ENCODE measurements around the gene YPEL1.

The YPEL1 gene

DNA sequence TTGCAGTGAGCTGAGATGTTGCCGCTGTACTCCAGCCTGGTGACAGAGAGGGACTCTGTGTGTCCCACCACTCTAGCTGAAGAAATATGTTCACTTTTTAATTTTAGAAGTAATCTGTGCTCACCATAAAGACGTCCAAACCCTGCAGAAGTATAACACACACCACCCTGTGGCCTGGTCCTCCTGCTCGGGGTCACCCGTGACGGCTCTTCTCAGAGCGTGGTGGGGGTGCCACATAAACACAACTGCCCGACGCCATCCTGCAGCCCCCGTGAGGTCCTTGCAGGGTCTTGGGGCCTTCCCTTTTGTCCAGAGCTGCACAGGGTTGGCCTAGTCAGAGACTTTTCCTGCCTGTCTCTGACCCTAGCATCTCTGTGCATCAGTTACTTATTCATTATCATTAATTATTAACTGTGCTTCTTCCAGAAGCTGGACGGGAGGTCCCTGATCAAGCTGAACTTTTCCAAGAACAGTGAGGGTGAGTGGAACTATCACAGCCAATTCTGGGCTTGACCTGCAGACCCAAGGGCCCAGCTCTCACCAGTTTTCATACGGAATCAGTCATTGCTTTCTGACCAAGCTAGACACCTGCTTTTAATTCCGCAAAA, 60.9 kb downstream of the YPEL1 start:
- Histone ChIP-seq H3K4me1 (ENCODE audit: control insufficient read depth, low read depth, low read length) (no peaks in the 10 kb centered on the region), H3K27me3 (ENCODE audit: control insufficient read depth, insufficient read depth, low read length) (no peaks in the 10 kb centered on the region), H3K9me3 (ENCODE audit: control insufficient read depth, low read depth, low read length) (no peaks in the 10 kb centered on the region), H3K36me3 (ENCODE audit: control insufficient read depth, low read depth, low read length) (peaks cover 47% of the 10 kb centered on the region), H3K4me3 (ENCODE audit: low read length) (no peak overlapping the region), H3K27ac (ENCODE audit: low read length) (no peak overlapping the region), H3K9ac (ENCODE audit: low read length) (no peak overlapping the region)

DNA sequence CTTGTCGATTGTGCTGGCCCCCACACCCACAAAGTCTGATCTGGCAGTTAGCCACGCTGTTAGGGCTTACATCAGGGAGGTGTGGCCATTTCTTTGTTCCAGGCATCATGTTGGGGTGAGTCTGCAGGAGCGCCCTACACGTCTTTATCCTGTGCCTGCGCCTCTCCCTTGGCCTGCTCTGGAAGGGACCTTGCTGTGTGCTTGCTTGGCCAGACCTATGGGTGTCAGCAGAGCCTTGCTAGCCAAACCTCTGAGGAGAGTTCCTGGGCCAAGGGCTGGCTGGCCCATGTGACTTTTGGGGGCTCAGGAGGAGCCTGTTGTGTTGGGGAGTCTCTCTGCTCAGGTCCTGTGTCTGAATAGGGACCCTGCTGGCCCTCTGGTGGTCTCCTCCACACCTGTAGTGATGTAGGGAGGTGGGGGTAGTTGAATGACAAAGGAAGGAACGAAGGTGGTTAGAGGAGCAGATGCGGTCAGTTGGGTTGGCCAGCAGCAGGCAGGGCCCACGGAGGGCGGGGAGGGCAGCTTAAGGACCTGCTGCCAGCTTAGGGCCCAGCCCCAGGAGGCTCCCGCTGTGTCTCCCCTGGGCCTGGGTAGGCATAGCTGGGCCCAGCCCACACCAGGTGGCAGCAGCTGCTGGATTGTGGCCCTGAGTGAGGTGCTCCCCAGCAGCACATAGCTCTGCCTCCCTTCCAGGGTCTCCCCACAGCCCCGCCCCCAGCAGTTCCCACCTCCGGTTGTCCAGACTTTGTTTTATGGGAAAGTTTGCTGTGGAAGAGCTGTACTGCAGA, 61.9 kb downstream of the YPEL1 start:
- Histone ChIP-seq H3K27me3 (ENCODE audit: control insufficient read depth, insufficient read depth, low read length) (no peaks in the 10 kb centered on the region), H3K36me3 (ENCODE audit: control insufficient read depth, low read depth, low read length) (peaks cover 47% of the 10 kb centered on the region)

DNA sequence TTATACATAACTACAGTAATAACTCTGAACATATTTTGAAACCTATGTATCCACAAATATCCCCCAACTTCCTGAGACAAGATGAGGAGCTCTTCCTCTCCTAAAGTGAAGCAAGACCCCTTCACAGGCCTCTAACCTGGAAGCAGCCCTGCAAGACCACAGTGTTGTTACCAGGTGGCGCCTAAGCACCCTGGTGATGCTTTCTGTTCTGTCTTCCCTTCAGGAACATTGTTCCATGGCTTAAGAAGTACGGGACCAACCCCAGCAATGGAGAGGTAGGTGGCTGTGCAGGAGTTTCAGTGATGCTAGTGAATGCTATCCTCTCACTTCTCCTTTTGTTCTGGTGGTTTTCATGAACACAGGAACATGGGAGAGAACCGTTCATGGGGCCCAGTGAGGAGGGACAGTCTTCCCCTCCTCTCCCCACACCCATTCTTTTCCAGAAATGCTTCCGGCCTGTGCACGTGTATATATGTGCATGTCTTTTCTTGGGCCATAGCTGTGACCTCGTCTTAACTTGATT, 63.4 kb downstream of the YPEL1 start:
- Histone ChIP-seq H3K4me3 (ENCODE audit: low read length) (no peak overlapping the region), H3K27ac (ENCODE audit: low read length) (no peak overlapping the region), H3K9me3 (ENCODE audit: control insufficient read depth, low read depth, low read length) (no peaks in the 10 kb centered on the region), H3K4me1 (ENCODE audit: control insufficient read depth, low read depth, low read length) (no peaks in the 10 kb centered on the region), H3K27me3 (ENCODE audit: control insufficient read depth, insufficient read depth, low read length) (no peaks in the 10 kb centered on the region), H3K36me3 (ENCODE audit: control insufficient read depth, low read depth, low read length) (peaks cover 47% of the 10 kb centered on the region), H3K9ac (ENCODE audit: low read length) (no peak overlapping the region)

More for the DNA sequence above, 61.9 kb downstream of the YPEL1 start:
- Histone ChIP-seq H3K4me3 (ENCODE audit: low read length) (no peak overlapping the region), H3K27ac (ENCODE audit: low read length) (no peak overlapping the region), H3K9me3 (ENCODE audit: control insufficient read depth, low read depth, low read length) (no peaks in the 10 kb centered on the region), H3K9ac (ENCODE audit: low read length) (no peak overlapping the region), H3K4me1 (ENCODE audit: control insufficient read depth, low read depth, low read length) (no peaks in the 10 kb centered on the region)

DNA sequence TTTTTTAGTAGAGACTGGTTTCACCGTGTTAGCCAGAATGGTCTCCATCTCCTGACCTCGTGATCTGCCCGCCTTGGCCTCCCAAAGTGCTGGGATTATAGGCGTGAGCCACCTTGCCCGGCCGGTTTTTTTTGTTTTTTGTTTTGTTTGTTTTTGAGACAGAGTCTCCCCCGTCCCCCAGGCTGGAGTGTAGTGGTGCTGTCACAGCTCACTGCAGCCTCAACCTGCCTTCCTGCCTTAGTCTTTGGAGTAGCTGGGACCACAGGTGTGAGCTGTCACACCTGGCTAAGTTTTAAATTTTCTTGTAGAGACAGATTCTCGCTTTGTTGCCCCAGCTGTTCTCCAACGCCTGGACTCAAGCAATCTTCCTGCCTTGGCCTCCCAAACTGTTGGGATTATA, 66.6 kb downstream of the YPEL1 start:
- Histone ChIP-seq H3K36me3 (ENCODE audit: control insufficient read depth, low read depth, low read length) (peaks cover 28% of the 10 kb centered on the region), H3K9me3 (ENCODE audit: control insufficient read depth, low read depth, low read length) (no peaks in the 10 kb centered on the region), H3K9ac (ENCODE audit: low read length) (no peak overlapping the region), H3K4me3 (ENCODE audit: low read length) (no peak overlapping the region), H3K4me1 (ENCODE audit: control insufficient read depth, low read depth, low read length) (no peaks in the 10 kb centered on the region), H3K27me3 (ENCODE audit: control insufficient read depth, insufficient read depth, low read length) (no peaks in the 10 kb centered on the region), H3K27ac (ENCODE audit: low read length) (no peak overlapping the region)

DNA sequence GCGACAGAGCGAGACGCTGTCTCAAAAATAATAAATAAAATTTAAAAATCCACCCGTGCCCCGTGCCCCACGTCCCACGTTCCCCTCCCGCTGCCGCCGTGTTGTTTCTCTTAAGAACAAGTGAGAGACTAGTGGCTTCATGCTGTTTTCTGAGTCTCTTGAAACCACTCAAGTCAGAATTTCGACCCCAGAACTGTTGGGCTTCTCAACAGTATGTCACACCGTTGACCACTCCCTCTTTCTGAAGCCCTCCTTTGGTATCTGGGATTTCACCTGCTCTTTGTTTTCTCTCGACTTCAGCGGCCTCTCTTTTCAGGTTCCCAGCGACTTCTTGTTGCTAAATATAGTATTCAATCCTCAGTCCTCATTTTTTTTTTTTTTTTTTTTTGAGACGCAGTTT, 68.8 kb downstream of the YPEL1 start:
- no peaks in the 10 kb centered on the region for H3K4me1 ChIP-seq (ENCODE audit: control insufficient read depth, low read depth, low read length)
- peaks cover 15% of the 10 kb centered on the region for H3K36me3 ChIP-seq (ENCODE audit: control insufficient read depth, low read depth, low read length)
- H3K27me3 ChIP-seq (ENCODE audit: control insufficient read depth, insufficient read depth, low read length), result no peaks in the 10 kb centered on the region
- peak overlapping the region; percentile 58 for H3K9ac ChIP-seq (ENCODE audit: low read length)
- H3K27ac ChIP-seq (ENCODE audit: low read length), result no peak overlapping the region
- H3K4me3 ChIP-seq (ENCODE audit: low read length), result peak overlapping the region; percentile 91
- no peaks in the 10 kb centered on the region for H3K9me3 ChIP-seq (ENCODE audit: control insufficient read depth, low read depth, low read length)

DNA sequence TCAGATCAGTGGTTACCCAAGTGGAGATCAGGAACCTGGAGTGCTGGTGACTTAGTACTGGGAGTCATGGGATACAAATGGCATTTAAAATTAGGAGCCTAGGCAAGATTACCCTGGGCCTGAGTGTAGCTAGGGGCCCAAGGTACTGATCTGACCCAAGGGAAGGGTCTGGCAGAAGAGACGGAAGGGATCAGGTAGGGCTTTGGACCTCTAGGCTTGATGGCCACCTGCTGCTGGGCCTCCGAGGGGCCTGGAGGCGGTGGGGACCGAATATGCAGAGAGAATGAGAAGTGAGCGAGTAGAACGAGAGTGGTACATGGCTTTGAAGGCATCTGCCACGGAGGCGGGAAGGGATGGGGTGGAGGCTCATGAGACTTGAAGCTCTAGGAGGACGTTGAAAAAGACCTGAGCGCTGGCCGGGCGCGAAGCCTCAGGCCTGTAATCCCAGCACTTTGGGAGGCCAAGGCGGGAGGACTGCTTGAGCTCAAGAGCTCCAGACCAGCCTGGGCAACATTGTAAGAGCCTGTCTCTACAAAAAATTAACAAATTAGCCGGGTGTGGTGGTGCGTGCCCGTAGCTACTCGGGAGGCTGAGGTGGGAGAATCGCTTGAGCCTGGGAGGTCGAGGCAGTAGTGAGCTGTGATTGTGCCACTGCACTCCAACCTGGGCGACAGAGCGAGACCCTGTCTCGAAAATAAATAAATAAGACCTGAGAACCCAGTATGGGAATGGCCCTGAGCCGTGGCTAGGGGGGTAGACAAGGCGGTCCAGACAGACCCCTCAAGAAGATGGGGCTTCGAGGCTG, 70.3 kb downstream of the YPEL1 start:
- Histone ChIP-seq H3K36me3 (ENCODE audit: control insufficient read depth, low read depth, low read length) (no peaks in the 10 kb centered on the region), H3K4me3 (ENCODE audit: low read length) (peak overlapping the region; percentile 91), H3K9ac (ENCODE audit: low read length) (no peak overlapping the region), H3K27ac (ENCODE audit: low read length) (no peak overlapping the region), H3K27me3 (ENCODE audit: control insufficient read depth, insufficient read depth, low read length) (no peaks in the 10 kb centered on the region), H3K9me3 (ENCODE audit: control insufficient read depth, low read depth, low read length) (no peaks in the 10 kb centered on the region), H3K4me1 (ENCODE audit: control insufficient read depth, low read depth, low read length) (no peaks in the 10 kb centered on the region)

DNA sequence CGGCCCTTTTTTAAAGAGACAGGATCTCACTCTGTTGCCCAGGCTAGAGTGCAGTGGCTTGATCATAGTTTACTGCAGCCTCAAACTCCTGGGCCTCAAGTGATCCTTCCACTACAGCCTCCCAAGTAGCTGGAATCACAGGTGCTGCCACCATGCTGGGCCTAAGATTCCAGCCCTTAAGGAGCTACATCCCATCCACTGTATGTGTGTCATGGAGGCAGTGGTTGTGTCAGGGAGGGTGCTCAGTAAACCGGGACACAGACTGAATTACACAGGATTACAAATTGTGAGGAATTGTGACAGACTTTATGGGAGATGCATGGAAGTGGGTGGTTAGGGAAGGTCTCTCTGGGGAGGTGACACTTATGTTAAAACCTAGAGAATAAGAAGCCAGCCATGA, 71.9 kb downstream of the YPEL1 start:
- no peaks in the 10 kb centered on the region for H3K27me3 ChIP-seq (ENCODE audit: control insufficient read depth, insufficient read depth, low read length)
- H3K4me3 ChIP-seq (ENCODE audit: low read length), result no peak overlapping the region
- no peaks in the 10 kb centered on the region for H3K36me3 ChIP-seq (ENCODE audit: control insufficient read depth, low read depth, low read length)
- H3K9me3 ChIP-seq (ENCODE audit: control insufficient read depth, low read depth, low read length), result no peaks in the 10 kb centered on the region
- no peaks in the 10 kb centered on the region for H3K4me1 ChIP-seq (ENCODE audit: control insufficient read depth, low read depth, low read length)
- H3K9ac ChIP-seq (ENCODE audit: low read length), result no peak overlapping the region
- H3K27ac ChIP-seq (ENCODE audit: low read length), result no peak overlapping the region

DNA sequence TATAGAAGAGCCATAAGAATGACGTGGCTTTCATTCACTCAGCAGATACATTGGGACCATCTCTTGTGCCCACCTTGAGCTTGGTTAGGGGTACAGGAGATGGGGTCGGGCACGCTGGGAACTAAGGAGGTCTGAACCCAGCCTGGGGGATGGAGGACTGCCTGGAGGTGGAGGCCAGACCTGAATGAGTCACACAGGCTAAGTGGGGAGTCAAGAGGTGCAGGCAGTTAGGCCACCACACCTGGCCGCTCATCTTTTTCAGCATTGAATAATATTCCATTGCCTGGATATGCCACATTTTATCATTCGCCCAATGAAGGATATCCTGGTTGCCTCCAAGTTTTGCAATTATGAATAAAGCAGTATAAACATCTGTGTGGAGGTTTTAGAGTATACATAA, 73.6 kb downstream of the YPEL1 start:
- no peaks in the 10 kb centered on the region for H3K27me3 ChIP-seq (ENCODE audit: control insufficient read depth, insufficient read depth, low read length)
- no peaks in the 10 kb centered on the region for H3K4me1 ChIP-seq (ENCODE audit: control insufficient read depth, low read depth, low read length)
- H3K9ac ChIP-seq (ENCODE audit: low read length), result no peak overlapping the region
- no peaks in the 10 kb centered on the region for H3K36me3 ChIP-seq (ENCODE audit: control insufficient read depth, low read depth, low read length)
- H3K4me3 ChIP-seq (ENCODE audit: low read length), result no peak overlapping the region
- H3K9me3 ChIP-seq (ENCODE audit: control insufficient read depth, low read depth, low read length), result no peaks in the 10 kb centered on the region
- no peak overlapping the region for H3K27ac ChIP-seq (ENCODE audit: low read length)

DNA sequence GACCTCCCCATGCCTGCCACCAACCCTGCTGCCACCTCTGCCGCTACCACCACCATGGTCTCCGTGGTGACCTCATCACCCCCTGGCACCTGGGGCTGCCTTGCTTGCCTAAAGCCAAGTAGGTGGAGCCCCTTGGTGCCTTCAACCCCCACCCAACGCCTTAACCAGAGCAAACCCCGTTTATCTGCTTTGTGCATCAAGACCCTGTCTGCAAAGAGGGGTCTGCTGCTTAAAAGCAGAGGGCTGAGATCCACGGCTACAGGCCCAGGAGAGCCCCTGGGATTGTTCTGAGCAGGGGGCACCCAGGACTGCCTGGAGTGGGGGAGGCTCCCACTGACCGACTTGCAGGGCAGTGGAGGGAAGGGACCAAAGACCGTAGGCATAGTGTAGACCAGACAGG, 74.7 kb downstream of the YPEL1 start:
- no peaks in the 10 kb centered on the region for H3K4me1 ChIP-seq (ENCODE audit: control insufficient read depth, low read depth, low read length)
- no peak overlapping the region for H3K27ac ChIP-seq (ENCODE audit: low read length)

DNA sequence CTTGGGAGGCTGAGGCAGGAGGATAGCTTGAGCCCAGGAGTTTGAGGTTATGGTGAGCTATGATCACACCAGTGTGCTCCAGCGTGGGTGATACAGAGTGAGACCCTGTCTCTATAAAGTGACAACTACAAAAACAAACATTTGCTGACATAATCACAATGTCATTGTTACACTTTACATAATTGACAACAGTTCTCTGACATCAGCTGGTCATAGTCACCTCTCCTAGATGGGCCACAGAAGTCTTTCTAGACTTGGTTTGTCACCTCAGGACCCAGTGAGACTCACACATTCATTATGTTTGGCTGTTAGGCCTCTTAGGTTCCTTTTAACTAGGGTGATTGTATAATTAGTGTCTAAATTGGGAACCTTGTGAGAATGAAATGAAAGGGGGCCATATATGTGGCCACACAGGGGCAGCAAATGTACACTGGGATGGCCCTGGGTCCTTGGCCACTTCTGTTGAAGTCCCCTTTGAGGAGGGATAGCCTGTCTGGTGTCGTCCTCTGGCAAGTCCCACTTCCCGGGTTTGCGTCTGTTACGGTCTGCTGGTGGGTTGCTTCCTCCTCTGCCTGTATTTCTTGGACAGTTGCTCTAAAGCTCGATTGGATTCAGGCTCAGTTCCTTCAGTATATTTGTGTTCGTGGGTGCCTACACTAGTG, 75.6 kb downstream of the YPEL1 start:
- Histone ChIP-seq H3K27me3 (ENCODE audit: control insufficient read depth, insufficient read depth, low read length) (no peaks in the 10 kb centered on the region), H3K27ac (ENCODE audit: low read length) (no peak overlapping the region), H3K4me1 (ENCODE audit: control insufficient read depth, low read depth, low read length) (no peaks in the 10 kb centered on the region), H3K9ac (ENCODE audit: low read length) (no peak overlapping the region), H3K36me3 (ENCODE audit: control insufficient read depth, low read depth, low read length) (peaks cover under 1% of the 10 kb centered on the region), H3K4me3 (ENCODE audit: low read length) (no peak overlapping the region), H3K9me3 (ENCODE audit: control insufficient read depth, low read depth, low read length) (no peaks in the 10 kb centered on the region)

More for the DNA sequence above, 74.7 kb downstream of the YPEL1 start:
- Histone ChIP-seq H3K36me3 (ENCODE audit: control insufficient read depth, low read depth, low read length) (no peaks in the 10 kb centered on the region), H3K9me3 (ENCODE audit: control insufficient read depth, low read depth, low read length) (no peaks in the 10 kb centered on the region), H3K4me3 (ENCODE audit: low read length) (no peak overlapping the region), H3K27me3 (ENCODE audit: control insufficient read depth, insufficient read depth, low read length) (no peaks in the 10 kb centered on the region), H3K9ac (ENCODE audit: low read length) (no peak overlapping the region)

Data from iPS-18a (cell line).